NB4 (cell line): ENCODE results near the gene PCGF5.
"Not testable (repeated sequence)": the region's sequence is repeated elsewhere in the genome, so short reads cannot be mapped to it uniquely, and the experiment has no call there.

Source experiments
- DNase-seq: peaks from one replicate; pipeline ENCODE4 v3.0.0; 2010; ENCODE audit warnings: low read depth
- H3K4me3 ChIP-seq: one replicate; pipeline ENCODE4 v1.5.1; 2011; ENCODE audit warnings: mild to moderate bottlenecking, low read depth, low read length, moderate library complexity
- MAX ChIP-seq: IDR thresholded peaks from 2 replicates; pipeline ENCODE4 v1.6.1; 2011; ENCODE audit warnings: low read depth, low read length
- MYC ChIP-seq: IDR thresholded peaks from 2 replicates; pipeline ENCODE4 v1.6.1; 2011; ENCODE audit warnings: low read depth, low read length
- POLR2A ChIP-seq: IDR thresholded peaks from 2 replicates; pipeline ENCODE4 v1.6.1; 2011; ENCODE audit warnings: mild to moderate bottlenecking; ENCODE audit not compliant: insufficient read length; ENCODE audit errors: extremely low read depth
- TF ChIP-seq, protein P1 (sequence below): IDR thresholded peaks from one replicate; pipeline ENCODE4 v1.5.1; 2012; ENCODE audit warnings: low read depth, low read length

The PCGF5 gene

DNA sequence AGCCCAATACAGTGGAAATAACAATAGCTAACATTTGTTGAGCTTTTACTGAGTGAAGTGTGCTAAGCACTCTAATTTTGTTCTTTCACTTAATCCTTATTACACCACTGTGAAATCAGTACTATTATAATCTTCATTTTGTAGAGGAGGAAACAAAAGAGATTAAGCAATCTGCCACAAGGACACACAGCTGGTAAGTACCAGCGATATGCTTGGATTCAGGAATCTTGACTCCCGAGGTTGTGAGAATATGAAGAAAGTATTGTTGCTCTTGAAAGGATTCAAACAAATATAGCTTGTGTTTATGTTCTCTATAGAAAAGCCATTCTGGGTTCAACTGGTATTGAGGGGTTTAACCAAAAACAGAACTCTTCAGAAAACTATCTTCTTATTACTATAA is 96.0 kb downstream of the PCGF5 start:
- no peak for DNase-seq
- TF ChIP-seq, protein P1, sequence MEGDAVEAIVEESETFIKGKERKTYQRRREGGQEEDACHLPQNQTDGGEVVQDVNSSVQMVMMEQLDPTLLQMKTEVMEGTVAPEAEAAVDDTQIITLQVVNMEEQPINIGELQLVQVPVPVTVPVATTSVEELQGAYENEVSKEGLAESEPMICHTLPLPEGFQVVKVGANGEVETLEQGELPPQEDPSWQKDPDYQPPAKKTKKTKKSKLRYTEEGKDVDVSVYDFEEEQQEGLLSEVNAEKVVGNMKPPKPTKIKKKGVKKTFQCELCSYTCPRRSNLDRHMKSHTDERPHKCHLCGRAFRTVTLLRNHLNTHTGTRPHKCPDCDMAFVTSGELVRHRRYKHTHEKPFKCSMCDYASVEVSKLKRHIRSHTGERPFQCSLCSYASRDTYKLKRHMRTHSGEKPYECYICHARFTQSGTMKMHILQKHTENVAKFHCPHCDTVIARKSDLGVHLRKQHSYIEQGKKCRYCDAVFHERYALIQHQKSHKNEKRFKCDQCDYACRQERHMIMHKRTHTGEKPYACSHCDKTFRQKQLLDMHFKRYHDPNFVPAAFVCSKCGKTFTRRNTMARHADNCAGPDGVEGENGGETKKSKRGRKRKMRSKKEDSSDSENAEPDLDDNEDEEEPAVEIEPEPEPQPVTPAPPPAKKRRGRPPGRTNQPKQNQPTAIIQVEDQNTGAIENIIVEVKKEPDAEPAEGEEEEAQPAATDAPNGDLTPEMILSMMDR: no peak
- no peak for TF ChIP-seq POLR2A
- H3K4me3 ChIP-seq: no peak overlapping the region

DNA sequence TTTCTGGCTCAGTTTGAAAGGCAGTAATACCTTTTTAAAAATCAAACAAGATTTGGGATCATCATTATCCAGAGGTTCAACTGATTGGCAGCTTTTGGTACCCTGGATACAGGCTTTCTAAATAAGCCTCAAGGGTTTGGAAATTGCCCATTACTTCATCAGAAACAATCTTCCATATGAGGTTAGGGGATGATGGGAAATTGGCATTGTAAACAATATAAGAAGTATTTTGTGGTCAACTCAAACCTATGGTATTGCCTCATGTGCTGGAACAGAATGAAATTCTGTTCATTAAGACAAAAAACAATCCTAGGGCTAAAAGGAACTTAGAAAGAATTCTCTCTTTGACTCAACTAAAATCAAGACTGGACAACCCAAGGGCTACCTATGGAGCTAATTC is 97.1 kb downstream of the PCGF5 start:
- TF ChIP-seq POLR2A: no peak
- TF ChIP-seq MYC: no peak
- TF ChIP-seq, protein P1: no peak
- no peak for TF ChIP-seq MAX
- H3K4me3 ChIP-seq: no peak overlapping the region
- DNase-seq: no peak

DNA sequence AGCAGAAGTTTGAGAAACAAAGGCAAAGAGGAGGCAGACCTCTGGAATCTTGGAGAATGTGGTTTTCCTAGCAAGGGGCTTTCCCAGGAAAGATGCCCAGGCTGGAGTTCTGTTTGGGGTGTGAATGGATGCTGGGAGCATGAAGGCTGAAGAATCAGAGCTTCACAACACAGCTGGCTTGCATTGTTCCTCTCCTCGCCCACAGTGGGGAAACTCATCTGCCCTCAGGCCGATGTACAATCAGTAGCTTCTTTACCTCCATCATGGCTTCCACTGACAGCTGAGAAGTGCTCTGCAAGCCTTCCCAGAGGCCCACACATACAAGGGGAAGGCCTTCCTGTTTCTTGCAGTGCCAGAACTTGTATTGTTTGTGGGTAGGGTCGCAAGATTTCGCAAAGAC is 98.9 kb downstream of the PCGF5 start:
- no peak for DNase-seq
- no peak overlapping the region for H3K4me3 ChIP-seq
- TF ChIP-seq MYC: no peak
- TF ChIP-seq POLR2A: no peak
- TF ChIP-seq MAX: no peak
- TF ChIP-seq, protein P1: no peak

DNA sequence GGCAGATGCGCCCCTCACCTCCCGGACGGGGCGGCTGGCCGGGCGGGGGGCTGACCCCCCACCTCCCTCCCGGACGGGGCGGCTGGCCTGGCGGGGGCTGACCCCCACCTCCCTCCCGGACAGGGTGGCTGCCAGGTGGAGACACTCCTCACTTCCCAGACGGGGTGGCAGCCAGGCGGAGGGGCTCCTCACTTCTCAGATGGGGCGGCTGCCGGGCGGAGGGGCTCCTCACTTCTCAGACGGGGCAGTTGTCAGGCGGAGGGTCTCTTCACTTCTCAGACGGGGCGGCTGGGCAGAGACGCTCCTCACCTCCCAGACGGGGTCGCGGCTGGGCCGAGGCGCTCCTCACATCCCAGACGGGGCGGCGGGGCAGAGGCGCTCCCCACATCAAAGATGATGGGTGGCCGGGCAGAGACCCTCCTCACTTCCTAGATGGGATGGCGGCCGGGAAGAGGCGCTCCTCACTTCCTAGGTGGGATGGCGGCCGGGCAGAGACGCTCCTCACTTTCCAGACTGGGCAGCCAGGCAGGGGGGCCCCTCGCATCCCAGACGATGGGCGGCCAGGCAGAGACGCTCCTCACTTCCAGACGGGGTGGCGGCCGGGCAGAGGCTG is 102.9 kb downstream of the PCGF5 start:
- DNase-seq, H3K4me3 ChIP-seq: not testable (repeated sequence)

DNA sequence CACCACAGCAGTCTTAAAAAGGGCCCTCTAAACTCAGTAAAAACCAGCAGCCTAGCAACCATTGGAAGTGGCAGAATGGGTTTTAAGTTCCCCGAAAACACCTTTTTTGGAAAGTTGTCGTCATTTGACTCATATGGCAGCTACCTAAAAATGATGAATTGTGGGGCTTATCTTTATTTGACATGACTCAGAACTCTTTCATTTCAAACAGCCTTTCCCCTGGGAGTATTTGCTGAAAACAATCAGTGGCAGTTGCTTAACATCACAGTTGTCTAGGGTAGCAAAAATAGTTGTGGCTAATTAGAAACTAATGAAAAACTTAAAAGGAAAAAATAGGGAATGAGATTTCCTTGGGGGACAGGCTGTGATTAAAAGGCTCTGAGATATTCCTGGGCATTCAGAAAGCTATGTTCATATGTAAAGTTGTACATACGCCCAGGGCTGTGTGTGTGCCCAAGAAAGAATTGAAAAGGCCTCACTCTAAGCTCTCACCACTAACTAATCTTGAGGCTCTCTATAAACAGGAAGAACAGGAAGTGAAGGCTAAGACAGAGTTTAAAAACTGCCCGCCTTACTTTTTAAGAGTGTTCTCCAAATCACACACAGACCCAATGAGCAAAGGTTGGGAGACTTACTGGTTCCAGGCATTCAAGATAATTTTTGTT is 108.0 kb downstream of the PCGF5 start:
- TF ChIP-seq, protein P1: no peak
- no peak for TF ChIP-seq MAX
- no peak for TF ChIP-seq POLR2A
- TF ChIP-seq MYC: no peak
- H3K4me3 ChIP-seq: no peak overlapping the region
- no peak for DNase-seq
